ENCODE data around the gene KTI12. TPM values are rescaled to one million over a fixed set of nuclear protein-coding genes. Genes with fewer than 3 reads are reported as not detected.

Gene KTI12
- total RNA-seq, 1 experiment from 2014 or later, result 17.1 TPM

DNA sequence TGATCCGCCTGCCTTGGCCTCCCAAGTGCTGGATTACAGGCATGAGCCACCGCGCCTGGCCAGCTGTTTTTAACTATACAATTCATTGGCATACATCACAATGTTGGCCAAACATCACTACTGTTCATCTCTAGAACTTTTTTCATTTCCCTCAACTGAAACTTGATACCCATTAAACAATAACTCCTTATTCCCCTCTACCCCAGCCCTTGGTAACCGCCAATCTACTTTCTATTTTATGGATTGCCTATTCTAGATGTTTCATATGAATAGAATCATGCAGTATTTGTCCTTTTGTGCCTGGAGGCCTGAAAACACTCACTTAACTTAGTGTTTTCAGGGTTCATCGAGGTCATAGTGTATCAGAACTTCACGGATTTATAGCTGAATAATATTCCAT is 38.7 kb upstream of the KTI12 start:
- H3K27me3 ChIP-seq (replicated peaks; ENCODE audit: insufficient read depth, low read depth, low read length, poor library complexity), result no peaks in the 10 kb centered on the region
- ChIA-PET CTCF (no interaction called here), POLR2A (ENCODE audit: low non-redundant PET) (no interaction called here)
- H3K4me1 ChIP-seq (ENCODE audit: insufficient read depth, low read length, poor library complexity, severe bottlenecking), result no peaks in the 10 kb centered on the region
- H3K36me3 ChIP-seq (ENCODE audit: insufficient read depth, low read length, poor library complexity, severe bottlenecking), result peaks cover 43% of the 10 kb centered on the region
- no peaks in the 10 kb centered on the region for H3K9me3 ChIP-seq (ENCODE audit: low read depth, low read length, poor library complexity, severe bottlenecking)
- DNase-seq (ENCODE audit: low spot score), result no peak
- BruUV-seq (replicated peaks), result no TSS peak
- H3K27ac ChIP-seq (ENCODE audit: low read depth, low read length, poor library complexity, severe bottlenecking), result no peak overlapping the region
- intact Hi-C loops (cut with micrococcal nuclease; ENCODE audit: unreplicated experiment), result no loop called here
- no peak overlapping the region for H3K4me3 ChIP-seq (ENCODE audit: low read depth, low read length, poor library complexity, severe bottlenecking)
- TF ChIP-seq, protein P1, sequence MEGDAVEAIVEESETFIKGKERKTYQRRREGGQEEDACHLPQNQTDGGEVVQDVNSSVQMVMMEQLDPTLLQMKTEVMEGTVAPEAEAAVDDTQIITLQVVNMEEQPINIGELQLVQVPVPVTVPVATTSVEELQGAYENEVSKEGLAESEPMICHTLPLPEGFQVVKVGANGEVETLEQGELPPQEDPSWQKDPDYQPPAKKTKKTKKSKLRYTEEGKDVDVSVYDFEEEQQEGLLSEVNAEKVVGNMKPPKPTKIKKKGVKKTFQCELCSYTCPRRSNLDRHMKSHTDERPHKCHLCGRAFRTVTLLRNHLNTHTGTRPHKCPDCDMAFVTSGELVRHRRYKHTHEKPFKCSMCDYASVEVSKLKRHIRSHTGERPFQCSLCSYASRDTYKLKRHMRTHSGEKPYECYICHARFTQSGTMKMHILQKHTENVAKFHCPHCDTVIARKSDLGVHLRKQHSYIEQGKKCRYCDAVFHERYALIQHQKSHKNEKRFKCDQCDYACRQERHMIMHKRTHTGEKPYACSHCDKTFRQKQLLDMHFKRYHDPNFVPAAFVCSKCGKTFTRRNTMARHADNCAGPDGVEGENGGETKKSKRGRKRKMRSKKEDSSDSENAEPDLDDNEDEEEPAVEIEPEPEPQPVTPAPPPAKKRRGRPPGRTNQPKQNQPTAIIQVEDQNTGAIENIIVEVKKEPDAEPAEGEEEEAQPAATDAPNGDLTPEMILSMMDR (conservative IDR thresholded peaks at IDR 0.05; ENCODE audit: low read depth, low read length), result no peak
- no peak for TF ChIP-seq EZH2 (IDR thresholded peaks at IDR 0.05; ENCODE audit: borderline replicate concordance, low read depth, low read length, poor library complexity, severe bottlenecking)

- Histone ChIP-seq H3K27me3 (replicated peaks; ENCODE audit: insufficient read depth, low read depth, low read length, poor library complexity) (no peaks in the 10 kb centered on the region), H3K9me3 (ENCODE audit: low read depth, low read length, poor library complexity, severe bottlenecking) (no peaks in the 10 kb centered on the region), H3K27ac (ENCODE audit: low read depth, low read length, poor library complexity, severe bottlenecking) (no peak overlapping the region), H3K4me1 (ENCODE audit: insufficient read depth, low read length, poor library complexity, severe bottlenecking) (no peaks in the 10 kb centered on the region), H3K36me3 (ENCODE audit: insufficient read depth, low read length, poor library complexity, severe bottlenecking) (peaks cover 50% of the 10 kb centered on the region), H3K4me3 (ENCODE audit: low read depth, low read length, poor library complexity, severe bottlenecking) (no peak overlapping the region)
- intact Hi-C loops (cut with micrococcal nuclease; ENCODE audit: unreplicated experiment), result no loop called here
- no peak for DNase-seq (ENCODE audit: low spot score)
- POLR2A ChIA-PET (ENCODE audit: low non-redundant PET), result interaction anchor here (0.5 to 0.6 kb wide), 2 partner anchors 14 to 729 kb away, joined by 3 to 11 read pairs; no protein-coding TSS in a partner anchor
- TF ChIP-seq, protein P1 (conservative IDR thresholded peaks at IDR 0.05; ENCODE audit: low read depth, low read length), result no peak
- no peak for TF ChIP-seq EZH2 (IDR thresholded peaks at IDR 0.05; ENCODE audit: borderline replicate concordance, low read depth, low read length, poor library complexity, severe bottlenecking)
- CTCF ChIA-PET, result no interaction called here
- BruUV-seq (replicated peaks), result no TSS peak
Measured at GRCh38 chr1:52070704-52071103, 37.1 kb upstream of the KTI12 start.

- no peak for DNase-seq (ENCODE audit: low spot score)
- H3K36me3 ChIP-seq (ENCODE audit: insufficient read depth, low read length, poor library complexity, severe bottlenecking), result peaks cover 75% of the 10 kb centered on the region
- H3K27ac ChIP-seq (ENCODE audit: low read depth, low read length, poor library complexity, severe bottlenecking), result no peak overlapping the region
- H3K9me3 ChIP-seq (ENCODE audit: low read depth, low read length, poor library complexity, severe bottlenecking), result no peaks in the 10 kb centered on the region
- H3K4me3 ChIP-seq (ENCODE audit: low read depth, low read length, poor library complexity, severe bottlenecking), result no peak overlapping the region
- ChIA-PET POLR2A (ENCODE audit: low non-redundant PET) (no interaction called here), CTCF (no interaction called here)
- intact Hi-C loops (cut with micrococcal nuclease; ENCODE audit: unreplicated experiment), result no loop called here
- no TSS peak for BruUV-seq (replicated peaks)
- peaks cover 10% of the 10 kb centered on the region for H3K4me1 ChIP-seq (ENCODE audit: insufficient read depth, low read length, poor library complexity, severe bottlenecking)
- TF ChIP-seq, protein P1 (conservative IDR thresholded peaks at IDR 0.05; ENCODE audit: low read depth, low read length), result no peak
- no peak for TF ChIP-seq EZH2 (IDR thresholded peaks at IDR 0.05; ENCODE audit: borderline replicate concordance, low read depth, low read length, poor library complexity, severe bottlenecking)
- no peaks in the 10 kb centered on the region for H3K27me3 ChIP-seq (replicated peaks; ENCODE audit: insufficient read depth, low read depth, low read length, poor library complexity)
Measured at GRCh38 chr1:52063192-52063591, 29.6 kb upstream of the KTI12 start.

All from A673 (cell line).